Measurements from ENCODE around the gene TGFBR3L. TPM values are rescaled to one million over a fixed set of nuclear protein-coding genes. Genes with fewer than 3 reads are reported as not detected.
A peak's percentile ranks its signal among the peaks of the same experiment; 100 is the strongest.
"Not testable (repeated sequence)": the region's sequence is repeated elsewhere in the genome, so short reads cannot be mapped to it uniquely, and the experiment has no call there.

The TGFBR3L gene
- total and polyA plus RNA-seq, 2 of the 8 experiments (the other 6 are each of a cell fraction or from before 2014, with no cell fraction given): 3.1 to 3.7 TPM

- not testable (repeated sequence) for H3K36me3 ChIP-seq (ENCODE audit: control insufficient read depth in 2 of 4, insufficient read depth in 4 of 4, low read length in 3 of 4); H3K9me3 ChIP-seq (ENCODE audit: insufficient read depth in 2 of 2, low read depth in 1 of 2, low read length in 1 of 2); H3K14ac ChIP-seq (ENCODE audit: insufficient read length); H3K56ac ChIP-seq (replicated peaks; ENCODE audit: insufficient read length, low read depth, low read length); H3K4ac ChIP-seq (replicated peaks; ENCODE audit: insufficient read length, low read depth, low read length); H2AFZ ChIP-seq (ENCODE audit: low read length); H4K8ac ChIP-seq (ENCODE audit: extremely low read depth, insufficient read depth, low read length); H2BK5ac ChIP-seq (ENCODE audit: low read depth, low read length); H3K79me1 ChIP-seq (ENCODE audit: low read depth, low read length); H4K5ac ChIP-seq (ENCODE audit: insufficient read length, low read depth, low read length); H2BK120ac ChIP-seq (replicated peaks; ENCODE audit: low read depth, low read length); H3K23ac ChIP-seq (ENCODE audit: insufficient read length); H3K27ac ChIP-seq (ENCODE audit: low read depth, low read length); DNase-seq (ENCODE audit: low read depth in 1 of 2, low spot score in 2 of 2); H3K9ac ChIP-seq (replicated peaks in 1 of 4; ENCODE audit: extremely low read depth in 1 of 4, low read depth in 3 of 4, low read length in 3 of 4); H2BK20ac ChIP-seq (ENCODE audit: low read length); H4K20me1 ChIP-seq (replicated peaks in 1 of 2; ENCODE audit: control insufficient read depth in 1 of 2, insufficient read depth in 2 of 2, low read length in 2 of 2); H3K79me2 ChIP-seq (ENCODE audit: control insufficient read depth in 1 of 2, insufficient read depth in 2 of 2, low read length in 2 of 2); FAIRE-seq; H2AK5ac ChIP-seq (ENCODE audit: low read depth, low read length); H4K91ac ChIP-seq (replicated peaks; ENCODE audit: insufficient read length, low read length); H2BK15ac ChIP-seq (ENCODE audit: low read length)
- peak overlapping the region; percentile 38; the same call in 1 of the 2 replicates for H3K18ac ChIP-seq (ENCODE audit: extremely low read depth, low read length)
- peak overlapping the region; percentile 30 to 64 (median 48) for H3K4me3 ChIP-seq (ENCODE audit: extremely low read depth in 1 of 4, insufficient read depth in 2 of 4, low read depth in 3 of 4, low read length in 4 of 4)
- ChIA-PET CTCF (ENCODE audit: partially characterized antibody) (interaction anchor here (0.6 to 9.0 kb wide), 18 partner anchors 8 to 334 kb away, joined by 3 to 112 read pairs (median 4); partner anchors contain the start of genes MAP2K7, PRR36 and TIMM44), POLR2A (ENCODE audit: partially characterized antibody) (interaction anchor here (0.6 to 10.6 kb wide), 12 partner anchors 9 to 61 kb away, joined by 3 to 106 read pairs (median 4); partner anchors contain the start of genes MAP2K7 and PRR36)
- H3K4me2 ChIP-seq (ENCODE audit: insufficient read depth in 1 of 2, low read depth in 2 of 2, low read length in 2 of 2): peak overlapping the region; percentile 86 to 94
- 0 out of 2 replicates have a peak overlapping the region, but pooled peaks have one; percentile 50 for H2BK12ac ChIP-seq (ENCODE audit: low read depth, low read length)
- 0 out of 2 replicates have a peak, but pooled peaks have one; percentile 3 for TF ChIP-seq PHF8 (conservative IDR thresholded peaks at IDR 0.05; ENCODE audit: low read depth, low read length)
- peaks cover 0 to 20% (median 12%) of the 10 kb centered on the region in 4 experiments; a peak in 5 of 7 replicates for H3K4me1 ChIP-seq (replicated peaks in 1 of 4; ENCODE audit: control insufficient read depth in 3 of 4, insufficient read depth in 4 of 4, low read length in 3 of 4)
- peaks cover 17 to 45% (median 39%) of the 10 kb centered on the region in 4 experiments; a peak in 6 of 7 replicates for H3K27me3 ChIP-seq (replicated peaks in 1 of 4; ENCODE audit: control insufficient read depth in 3 of 4, extremely low read depth in 1 of 4, insufficient read depth in 3 of 4, low read length in 3 of 4)
- 54% methylated on average over 21 of the region's 29 CpGs; no CpG with 5 or more reads in 1 of the 2 experiments for WGBS, 2 experiments (ENCODE audit: extremely low coverage in 1 of 2, insufficient coverage in 1 of 2, insufficient read length in 1 of 2, insufficient replicate concordance in 2 of 2, low coverage in 1 of 2, low lambda C conversion rate in 2 of 2, missing lambda C conversion rate in 1 of 2)
- H3K23me2 ChIP-seq (ENCODE audit: low read depth, low read length): peaks cover 21% of the 10 kb centered on the region
Measured at GRCh38 chr19:7918062-7918614, 3.5 kb downstream of the TGFBR3L start.

Data from H1 (cell line).